Choroid plexus epithelial cell (primary cell): ENCODE measurements around the gene GUCY1A1.
"Not testable (repeated sequence)": the region's sequence is repeated elsewhere in the genome, so short reads cannot be mapped to it uniquely, and the experiment has no call there.

Experiments
- DNase-seq: peaks from one replicate; pipeline ENCODE4 v3.0.0-alpha.2; 2010; ENCODE audit warnings: low read depth
- H3K4me3 ChIP-seq: 2 replicates; pipeline ENCODE4 v1.5.1; 2011; ENCODE audit warnings: low read depth, mild to moderate bottlenecking, control low read depth, low read length, moderate library complexity
- TF ChIP-seq, protein P1 (sequence below): conservative IDR thresholded peaks from 2 replicates; pipeline ENCODE4 v1.5.1; 2011; ENCODE audit warnings: low read depth, mild to moderate bottlenecking, control low read depth, inconsistent platforms, low read length, moderate library complexity

GUCY1A1 gene

GRCh38 chr4:155643087-155643486 is 23.6 kb upstream of the GUCY1A1 start:
- H3K4me3 ChIP-seq = no peak overlapping the region
- TF ChIP-seq, protein P1, sequence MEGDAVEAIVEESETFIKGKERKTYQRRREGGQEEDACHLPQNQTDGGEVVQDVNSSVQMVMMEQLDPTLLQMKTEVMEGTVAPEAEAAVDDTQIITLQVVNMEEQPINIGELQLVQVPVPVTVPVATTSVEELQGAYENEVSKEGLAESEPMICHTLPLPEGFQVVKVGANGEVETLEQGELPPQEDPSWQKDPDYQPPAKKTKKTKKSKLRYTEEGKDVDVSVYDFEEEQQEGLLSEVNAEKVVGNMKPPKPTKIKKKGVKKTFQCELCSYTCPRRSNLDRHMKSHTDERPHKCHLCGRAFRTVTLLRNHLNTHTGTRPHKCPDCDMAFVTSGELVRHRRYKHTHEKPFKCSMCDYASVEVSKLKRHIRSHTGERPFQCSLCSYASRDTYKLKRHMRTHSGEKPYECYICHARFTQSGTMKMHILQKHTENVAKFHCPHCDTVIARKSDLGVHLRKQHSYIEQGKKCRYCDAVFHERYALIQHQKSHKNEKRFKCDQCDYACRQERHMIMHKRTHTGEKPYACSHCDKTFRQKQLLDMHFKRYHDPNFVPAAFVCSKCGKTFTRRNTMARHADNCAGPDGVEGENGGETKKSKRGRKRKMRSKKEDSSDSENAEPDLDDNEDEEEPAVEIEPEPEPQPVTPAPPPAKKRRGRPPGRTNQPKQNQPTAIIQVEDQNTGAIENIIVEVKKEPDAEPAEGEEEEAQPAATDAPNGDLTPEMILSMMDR = no peak
- no peak for DNase-seq

- no peak for DNase-seq
- TF ChIP-seq, protein P1 = no peak
- no peak overlapping the region for H3K4me3 ChIP-seq
Observed at GRCh38 chr4:155646001-155646400, 20.6 kb upstream of the GUCY1A1 start.

DNA sequence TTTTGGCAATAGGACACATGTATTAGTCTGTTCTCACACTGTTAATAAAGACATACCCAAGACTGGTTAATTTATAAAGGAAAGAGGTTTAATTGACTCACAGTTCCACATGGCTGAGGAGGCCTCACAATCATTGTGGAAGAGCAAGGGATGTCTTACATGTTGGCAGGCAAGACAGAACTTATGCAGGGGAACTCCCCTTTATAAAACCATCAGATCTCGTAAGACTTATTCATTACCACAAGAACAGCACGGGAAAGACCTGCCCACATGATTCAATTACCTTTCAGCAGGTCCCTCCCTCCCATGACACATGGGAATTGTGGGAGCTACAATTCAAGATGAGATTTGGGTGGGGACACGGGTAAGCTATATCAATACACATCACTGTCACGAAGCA is 15.9 kb upstream of the GUCY1A1 start:
- not testable (repeated sequence) for DNase-seq, H3K4me3 ChIP-seq

GRCh38 chr4:155653052-155653451 is 13.6 kb upstream of the GUCY1A1 start:
- DNase-seq = no peak
- TF ChIP-seq, protein P1 = no peak

DNA sequence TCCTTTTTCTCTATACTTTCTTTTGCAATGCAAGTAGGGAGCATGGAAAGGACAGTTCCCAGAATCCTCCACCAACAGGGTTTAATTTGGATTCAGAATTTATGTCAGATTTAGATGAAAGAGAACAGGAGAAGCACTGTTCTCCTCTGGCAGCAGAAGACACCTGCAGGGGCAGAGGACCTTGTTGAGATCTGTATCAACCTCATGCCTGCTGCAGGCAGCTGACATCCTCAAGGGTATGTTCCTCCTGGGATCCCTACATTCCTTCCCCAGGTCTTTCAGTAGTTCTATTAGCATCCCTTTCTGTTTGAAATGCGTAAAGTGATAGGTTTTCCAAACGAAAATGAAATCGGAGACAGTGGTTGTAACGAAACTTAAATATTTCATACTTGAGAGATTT is 10.6 kb upstream of the GUCY1A1 start:
- DNase-seq = no peak
- TF ChIP-seq, protein P1 = no peak
- H3K4me3 ChIP-seq = no peak overlapping the region

More at GRCh38 chr4:155653052-155653451, 13.6 kb upstream of the GUCY1A1 start:
- no peak overlapping the region for H3K4me3 ChIP-seq

- DNase-seq = no peak
- TF ChIP-seq, protein P1 = no peak
- H3K4me3 ChIP-seq = no peak overlapping the region
Observed at GRCh38 chr4:155657169-155657568, 9.5 kb upstream of the GUCY1A1 start.

GRCh38 chr4:155657985-155658680 is 8.5 kb upstream of the GUCY1A1 start:
- no peak for DNase-seq
- H3K4me3 ChIP-seq = no peak overlapping the region
- TF ChIP-seq, protein P1 = no peak

DNA sequence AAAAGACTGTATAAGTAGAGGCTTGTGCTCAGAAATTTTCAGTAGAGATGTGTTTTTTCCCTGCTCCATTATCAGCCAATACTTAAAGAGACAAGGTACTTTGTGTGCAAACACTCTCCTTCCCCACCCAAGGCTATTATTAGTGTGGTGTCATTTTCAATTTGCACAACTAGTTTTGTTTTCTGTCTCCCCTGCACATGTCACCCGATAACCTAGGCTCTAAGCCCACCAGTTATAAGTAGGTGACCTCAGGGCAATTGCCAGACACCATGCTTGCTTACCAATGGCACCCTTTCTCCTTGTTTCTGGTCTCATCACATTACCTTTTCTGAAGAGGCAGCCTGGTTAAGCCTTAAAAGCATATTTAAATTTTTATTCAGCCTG is 8.0 kb upstream of the GUCY1A1 start:
- no peak for DNase-seq
- H3K4me3 ChIP-seq = no peak overlapping the region

More for the DNA sequence above, 8.0 kb upstream of the GUCY1A1 start:
- TF ChIP-seq, protein P1 = no peak
